Measurements from ENCODE around the gene HNRNPA0.

DNA sequence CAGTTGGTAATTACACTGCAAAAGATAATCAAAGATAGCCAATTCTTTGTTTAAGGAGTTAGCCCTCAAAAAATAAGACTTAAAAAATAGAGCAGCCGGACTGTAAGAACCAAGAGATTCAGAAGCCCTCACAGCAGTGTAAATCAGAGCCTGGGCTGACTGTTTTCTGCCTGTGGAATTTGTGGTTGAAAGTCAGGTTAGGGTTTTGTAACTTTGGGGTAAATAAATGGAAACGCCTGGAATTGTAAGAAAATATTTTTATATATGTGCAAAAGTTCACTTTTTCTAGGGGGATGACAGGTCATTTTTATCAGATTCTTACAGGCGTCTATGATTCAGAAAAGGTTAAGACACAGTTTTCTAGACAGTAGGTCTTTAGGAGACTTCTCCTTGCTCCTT, 53.9 kb downstream of the HNRNPA0 start:
- TF ChIP-seq, protein P1, sequence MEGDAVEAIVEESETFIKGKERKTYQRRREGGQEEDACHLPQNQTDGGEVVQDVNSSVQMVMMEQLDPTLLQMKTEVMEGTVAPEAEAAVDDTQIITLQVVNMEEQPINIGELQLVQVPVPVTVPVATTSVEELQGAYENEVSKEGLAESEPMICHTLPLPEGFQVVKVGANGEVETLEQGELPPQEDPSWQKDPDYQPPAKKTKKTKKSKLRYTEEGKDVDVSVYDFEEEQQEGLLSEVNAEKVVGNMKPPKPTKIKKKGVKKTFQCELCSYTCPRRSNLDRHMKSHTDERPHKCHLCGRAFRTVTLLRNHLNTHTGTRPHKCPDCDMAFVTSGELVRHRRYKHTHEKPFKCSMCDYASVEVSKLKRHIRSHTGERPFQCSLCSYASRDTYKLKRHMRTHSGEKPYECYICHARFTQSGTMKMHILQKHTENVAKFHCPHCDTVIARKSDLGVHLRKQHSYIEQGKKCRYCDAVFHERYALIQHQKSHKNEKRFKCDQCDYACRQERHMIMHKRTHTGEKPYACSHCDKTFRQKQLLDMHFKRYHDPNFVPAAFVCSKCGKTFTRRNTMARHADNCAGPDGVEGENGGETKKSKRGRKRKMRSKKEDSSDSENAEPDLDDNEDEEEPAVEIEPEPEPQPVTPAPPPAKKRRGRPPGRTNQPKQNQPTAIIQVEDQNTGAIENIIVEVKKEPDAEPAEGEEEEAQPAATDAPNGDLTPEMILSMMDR (IDR thresholded peaks at IDR 0.05; ENCODE audit: insufficient read depth, low read length, poor library complexity, severe bottlenecking), result no peak
- TF ChIP-seq EZH2phosphoT487 (conservative IDR thresholded peaks at IDR 0.05; ENCODE audit: low read length), result no peak
